ENCODE measurements around the gene CELF2. TPM values are rescaled to one million over a fixed set of nuclear protein-coding genes. Genes with fewer than 3 reads are reported as not detected.

CELF2 gene
- total RNA-seq, 4 donors from 2014 or later = 30.0 to 56.6 (median 43.3) TPM

- Histone ChIP-seq H3K4me3 (no peak overlapping the region), H3K27me3 (no peaks in the 10 kb centered on the region), H3K4me1 (peaks cover 8 to 12% of the 10 kb centered on the region in 2 donors), H3K9me3 (no peaks in the 10 kb centered on the region), H3K27ac (no peak overlapping the region), H3K36me3 (no peaks in the 10 kb centered on the region)
- TF ChIP-seq CTCF (IDR thresholded peaks at IDR 0.05 in 4 of 5, conservative IDR thresholded peaks at IDR 0.05 in 1 of 5) = no peak
- no peak for TF ChIP-seq POLR2A (IDR thresholded peaks at IDR 0.05)
- ATAC-seq = no peak
- in situ Hi-C loops (cut with MboI; ENCODE audit: low sequenced_read_pairs in 4 of 4) = no loop called here
- intact Hi-C loops (cut with DNase I; ENCODE audit: low total_unique reads) = no loop called here
- no peak for DNase-seq
Observed at GRCh38 chr10:11110539-11110938, 92.9 kb downstream of the CELF2 start.

- Histone ChIP-seq H3K4me3 (no peak overlapping the region), H3K36me3 (no peaks in the 10 kb centered on the region), H3K9me3 (no peaks in the 10 kb centered on the region), H3K4me1 (peaks cover 16% of the 10 kb centered on the region in 2 donors), H3K27me3 (no peaks in the 10 kb centered on the region), H3K27ac (no peak overlapping the region)
- ATAC-seq = no peak
- intact Hi-C loops (cut with DNase I; ENCODE audit: low total_unique reads) = no loop called here
- TF ChIP-seq CTCF (IDR thresholded peaks at IDR 0.05 in 4 of 5, conservative IDR thresholded peaks at IDR 0.05 in 1 of 5) (no peak), POLR2A (IDR thresholded peaks at IDR 0.05) (no peak)
- no peak for DNase-seq
- in situ Hi-C loops (cut with MboI; ENCODE audit: low sequenced_read_pairs in 4 of 4) = no loop called here
Observed at GRCh38 chr10:11111490-11111889, 93.8 kb downstream of the CELF2 start.

GRCh38 chr10:11112718-11113117 is 95.0 kb downstream of the CELF2 start:
- in situ Hi-C loops (cut with MboI; ENCODE audit: low sequenced_read_pairs in 4 of 4) = no loop called here
- H3K27me3 ChIP-seq = no peaks in the 10 kb centered on the region
- H3K9me3 ChIP-seq = no peaks in the 10 kb centered on the region
- no peak for ATAC-seq
- DNase-seq = no peak
- no peaks in the 10 kb centered on the region for H3K36me3 ChIP-seq
- H3K4me3 ChIP-seq = no peak overlapping the region
- H3K27ac ChIP-seq = no peak overlapping the region
- intact Hi-C loops (cut with DNase I; ENCODE audit: low total_unique reads) = no loop called here
- no peak for TF ChIP-seq POLR2A (IDR thresholded peaks at IDR 0.05)
- H3K4me1 ChIP-seq = peaks cover 16 to 28% of the 10 kb centered on the region in 2 donors

- TF ChIP-seq POLR2A (IDR thresholded peaks at IDR 0.05) = no peak
- peak in 1 of 5 experiments; percentile 18 for TF ChIP-seq CTCF (IDR thresholded peaks at IDR 0.05 in 4 of 5, conservative IDR thresholded peaks at IDR 0.05 in 1 of 5)
- Histone ChIP-seq H3K4me1 (peaks cover 16 to 31% of the 10 kb centered on the region in 2 donors), H3K36me3 (no peaks in the 10 kb centered on the region), H3K27me3 (no peaks in the 10 kb centered on the region), H3K9me3 (no peaks in the 10 kb centered on the region), H3K4me3 (no peak overlapping the region), H3K27ac (no peak overlapping the region)
- DNase-seq (no peak), ATAC-seq (no peak)
- intact Hi-C loops (cut with DNase I; ENCODE audit: low total_unique reads) = no loop called here
- in situ Hi-C loops (cut with MboI; ENCODE audit: low sequenced_read_pairs in 4 of 4) = no loop called here
Observed at GRCh38 chr10:11113156-11113555, 95.5 kb downstream of the CELF2 start.

GRCh38 chr10:11114269-11114668 is 96.6 kb downstream of the CELF2 start:
- no peak for TF ChIP-seq CTCF (IDR thresholded peaks at IDR 0.05 in 4 of 5, conservative IDR thresholded peaks at IDR 0.05 in 1 of 5)
- TF ChIP-seq POLR2A (IDR thresholded peaks at IDR 0.05) = no peak
- no peaks in the 10 kb centered on the region for H3K9me3 ChIP-seq
- intact Hi-C loops (cut with DNase I; ENCODE audit: low total_unique reads) = no loop called here
- H3K27ac ChIP-seq = no peak overlapping the region
- H3K27me3 ChIP-seq = no peaks in the 10 kb centered on the region
- in situ Hi-C loops (cut with MboI; ENCODE audit: low sequenced_read_pairs in 4 of 4) = no loop called here
- H3K36me3 ChIP-seq = no peaks in the 10 kb centered on the region
- peaks cover 16 to 42% of the 10 kb centered on the region in 2 donors for H3K4me1 ChIP-seq
- no peak for DNase-seq
- ATAC-seq = no peak
- no peak overlapping the region for H3K4me3 ChIP-seq
